SIG-M5 (cell line): ENCODE results near the gene CIROP.

Experiments used
- DNase-seq: peaks from one replicate; lab custom pipeline; 2025; lab: John Stamatoyannopoulos, UW

CIROP gene

DNA sequence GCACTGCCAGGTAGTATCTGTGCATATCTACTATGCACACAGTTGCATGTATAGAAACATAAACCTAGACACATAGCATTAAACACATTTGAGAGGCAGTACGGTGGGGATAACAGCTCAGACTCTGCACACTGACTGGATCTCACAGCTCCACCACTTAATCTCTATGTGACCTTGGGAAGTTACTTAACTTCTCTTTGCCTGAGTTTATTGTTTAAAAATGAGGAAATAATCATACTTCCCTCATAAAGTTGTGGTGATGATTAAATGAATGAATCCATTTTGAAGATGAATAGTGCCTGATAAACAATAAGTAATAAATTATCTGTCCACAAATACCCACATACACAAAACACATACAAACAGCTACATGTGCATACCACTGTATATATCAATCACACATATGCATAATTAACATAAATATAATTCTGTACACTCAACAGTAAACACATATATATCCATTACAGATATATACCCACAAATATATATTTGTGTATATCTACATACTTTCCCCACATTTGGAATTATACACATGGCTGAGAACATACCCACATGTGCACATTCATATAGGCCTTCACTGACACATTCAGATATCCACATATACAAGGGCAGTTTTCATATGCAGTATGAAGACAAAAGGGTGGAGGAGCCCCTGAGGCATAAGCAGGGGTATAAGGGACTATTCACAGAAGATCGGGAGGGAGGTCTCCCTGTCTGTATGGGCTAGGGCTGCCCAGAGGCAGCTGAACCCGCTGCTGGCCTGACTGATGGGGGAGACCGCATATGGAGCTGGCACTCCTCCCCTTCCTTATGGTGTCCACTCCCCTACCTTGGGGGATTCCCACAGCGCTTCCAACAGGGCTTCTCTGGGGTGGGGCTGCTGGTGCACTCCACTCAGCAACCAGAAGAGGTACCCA, 53.4 kb downstream of the CIROP start:
- no peak for DNase-seq
